Right ventricle myocardium superior (tissue), 1 donor: Measurements from ENCODE around the gene FTO. TPM values are rescaled to one million over a fixed set of nuclear protein-coding genes. Genes with fewer than 3 reads are reported as not detected.

Experiments used
- ATAC-seq: fragments of 200-7000 bp; cut with Tn5 transposase; one replicate; pipeline ENCODE4 v1.9.1; 2020; ENCODE audit warnings: mild to moderate bottlenecking; ENCODE audit not compliant: poor library complexity
- DNase-seq: peaks from one replicate; pipeline ENCODE4 v3.0.0-alpha.2; 2020
- intact Hi-C: fragments of 100-400 bp; cut with DNase I; formaldehyde crosslinking; loops from one replicate; pipeline ENCODE4 v1.11.2; 2022
- total RNA-seq: library from RNA; stranded (reverse); fragmentation: NEBNext Ultra II Directional; extraction: Animal tissue kit (Norgen Biotek cat#: 25700); gene quantifications from one replicate; pipeline ENCODE4 v1.2.1, GENCODE V29; 2021
- donor health status: DM: no; HTN: yes; CAD: no; lungs with severe emphysema.

Gene FTO
- total RNA-seq, 1 donor from 2014 or later = 75.3 TPM

DNA sequence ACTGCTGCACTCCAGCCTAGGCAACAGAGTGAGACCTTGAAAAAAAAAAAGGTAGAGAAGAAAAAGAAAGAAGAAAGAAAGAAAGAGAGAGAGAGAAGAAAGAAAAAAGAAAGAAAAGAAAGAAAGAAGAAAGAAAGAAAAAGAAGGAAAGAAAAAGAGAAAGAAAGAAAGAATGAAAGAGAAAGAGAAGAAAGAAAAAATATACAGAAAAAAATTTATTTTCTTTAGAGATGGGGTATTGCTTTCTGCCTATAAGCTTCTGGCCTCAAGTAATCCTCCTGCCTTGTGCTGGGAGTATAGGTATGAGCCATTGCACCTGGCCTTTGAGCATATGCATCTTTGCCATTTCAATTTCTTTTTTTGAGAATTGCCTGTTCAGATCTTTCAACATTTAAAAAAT, 425.9 kb downstream of the FTO start:
- no peak for DNase-seq
- ATAC-seq = no peak
- intact Hi-C loops = no loop called here

DNA sequence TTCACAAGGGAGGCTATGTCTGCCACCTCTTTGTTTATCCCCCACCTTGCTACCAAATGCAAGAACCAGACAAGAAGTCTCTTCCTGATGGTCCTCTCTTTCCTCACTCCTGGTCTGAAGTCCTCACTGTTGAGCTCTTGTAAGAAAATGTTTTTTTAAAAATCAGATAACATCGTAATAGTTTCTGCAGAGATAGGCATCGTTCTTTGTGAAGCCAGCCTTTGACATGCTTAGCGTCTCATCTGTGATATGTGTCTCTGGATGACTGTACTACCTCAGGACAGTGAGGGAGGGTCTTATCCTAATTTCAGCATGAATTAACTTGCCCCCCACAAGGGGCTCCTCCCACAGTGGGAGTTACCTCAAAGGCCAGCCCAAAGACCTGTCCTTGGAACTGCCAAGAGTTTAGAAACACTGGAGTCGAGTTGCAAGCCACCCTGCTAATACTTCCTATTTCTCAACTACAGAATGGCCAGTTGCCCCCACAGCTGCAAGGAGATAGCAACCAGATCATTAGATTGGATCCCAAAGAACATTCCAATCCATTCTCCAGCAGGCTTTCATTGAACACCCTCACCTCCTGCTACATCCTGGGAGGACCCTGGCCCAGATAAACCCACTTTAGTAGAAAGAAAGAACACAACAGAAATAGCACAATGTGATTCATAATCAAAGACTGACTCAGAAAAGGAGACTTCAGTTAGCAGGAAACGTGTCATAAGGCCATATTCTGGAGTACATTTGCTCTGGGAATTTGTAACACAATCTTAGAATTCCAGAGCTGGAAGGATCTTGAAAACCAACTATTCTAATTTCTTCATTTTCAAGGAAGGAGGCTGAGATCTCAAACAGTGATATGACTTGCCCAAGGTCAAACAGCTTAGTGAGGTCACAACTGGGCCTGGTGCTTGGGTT, 431.7 kb downstream of the FTO start:
- ATAC-seq (no peak), DNase-seq (no peak)
- intact Hi-C loops = no loop called here

DNA sequence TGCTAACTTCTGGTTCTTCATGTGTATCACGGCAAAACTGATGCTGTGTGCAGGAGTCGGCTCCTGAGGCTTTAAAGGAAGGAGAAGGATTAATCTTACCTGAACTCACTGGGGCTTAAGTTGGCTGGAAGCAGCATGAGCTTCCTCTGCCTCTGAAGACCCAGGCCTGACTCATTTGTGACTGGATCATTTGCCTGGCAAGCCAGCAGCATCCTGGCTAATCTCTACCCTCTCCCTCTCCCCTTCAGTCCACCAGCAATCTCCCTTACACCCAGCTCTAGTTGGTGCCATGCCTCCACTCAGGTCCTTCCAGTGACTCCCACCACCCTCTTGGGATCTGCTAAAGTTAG, 432.3 kb downstream of the FTO start:
- intact Hi-C loops = no loop called here
- no peak for ATAC-seq
- no peak for DNase-seq

DNA sequence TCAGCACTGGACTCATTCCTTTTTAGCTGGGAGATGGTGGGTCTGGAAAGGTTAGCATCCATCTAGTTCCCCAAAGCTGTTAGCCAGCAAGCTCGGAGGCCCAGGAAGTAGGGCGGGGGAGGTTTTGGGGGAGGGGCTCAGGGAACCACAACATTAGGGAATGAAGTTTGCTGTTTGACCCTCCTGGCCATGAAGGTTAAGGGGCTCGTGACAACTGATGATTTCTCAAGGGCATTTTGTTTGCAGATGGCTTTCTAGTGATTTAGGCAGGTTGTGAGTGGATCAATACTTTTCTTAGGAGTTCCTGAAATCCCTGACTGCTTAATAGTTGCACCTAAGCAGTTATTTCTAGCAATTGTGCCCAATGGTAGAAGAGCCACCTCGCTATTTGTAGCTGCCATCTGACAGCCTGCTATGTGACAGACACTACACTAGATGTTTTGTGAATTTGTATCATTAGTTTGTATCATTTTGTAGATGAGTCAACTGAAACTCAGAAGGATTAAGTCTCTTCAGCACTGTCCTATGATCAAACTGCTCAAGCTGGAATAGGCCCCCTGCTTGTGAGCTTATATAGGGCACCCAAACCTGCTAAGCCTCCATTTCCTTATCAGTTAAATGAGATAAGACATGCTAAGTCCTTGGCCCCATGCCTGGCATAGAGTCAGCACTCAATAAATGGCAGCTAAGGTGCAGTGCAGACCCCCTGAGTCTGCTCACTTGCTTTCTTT, 436.3 kb downstream of the FTO start:
- ATAC-seq = no peak
- intact Hi-C loops = no loop called here
- DNase-seq = no peak

DNA sequence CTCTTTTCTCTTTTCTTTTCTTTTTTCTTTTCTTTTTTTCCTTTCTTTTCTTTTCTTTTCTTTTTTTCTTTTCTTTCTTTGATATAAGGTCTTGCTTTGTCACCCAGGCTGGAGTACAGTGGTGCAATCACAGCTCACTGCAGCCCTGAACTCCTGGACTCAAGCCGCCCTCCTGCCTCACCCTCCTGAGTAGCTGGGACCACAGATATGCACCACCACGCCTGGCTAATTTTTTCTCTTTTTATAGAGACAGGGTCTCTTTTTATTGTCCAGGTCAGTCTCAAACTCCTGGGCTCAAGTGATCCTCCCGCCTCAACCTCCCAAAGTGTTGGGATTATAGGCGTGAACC, 436.8 kb downstream of the FTO start:
- intact Hi-C loops = no loop called here
- no peak for ATAC-seq
- DNase-seq = no peak

DNA sequence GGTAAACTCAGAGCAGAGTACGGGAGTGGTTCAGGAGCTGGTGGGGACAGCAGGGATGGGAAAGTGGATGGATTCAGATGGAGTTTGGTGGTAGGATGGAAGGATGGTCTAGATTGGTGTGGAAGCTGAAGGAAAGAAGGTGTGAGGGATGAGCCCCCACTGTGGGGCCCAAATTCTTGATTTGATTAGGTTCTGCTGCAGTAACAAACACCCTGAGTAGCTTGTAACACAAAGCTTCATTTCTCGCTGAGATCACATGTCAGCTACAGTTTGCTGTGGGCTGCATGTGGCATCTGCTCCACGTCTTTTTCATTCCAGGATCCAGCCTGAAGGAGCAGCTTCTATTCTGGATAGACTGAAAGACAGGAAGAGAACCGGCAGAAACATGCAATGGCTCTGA, 438.8 kb downstream of the FTO start:
- intact Hi-C loops = no loop called here
- ATAC-seq = no peak
- DNase-seq = no peak

DNA sequence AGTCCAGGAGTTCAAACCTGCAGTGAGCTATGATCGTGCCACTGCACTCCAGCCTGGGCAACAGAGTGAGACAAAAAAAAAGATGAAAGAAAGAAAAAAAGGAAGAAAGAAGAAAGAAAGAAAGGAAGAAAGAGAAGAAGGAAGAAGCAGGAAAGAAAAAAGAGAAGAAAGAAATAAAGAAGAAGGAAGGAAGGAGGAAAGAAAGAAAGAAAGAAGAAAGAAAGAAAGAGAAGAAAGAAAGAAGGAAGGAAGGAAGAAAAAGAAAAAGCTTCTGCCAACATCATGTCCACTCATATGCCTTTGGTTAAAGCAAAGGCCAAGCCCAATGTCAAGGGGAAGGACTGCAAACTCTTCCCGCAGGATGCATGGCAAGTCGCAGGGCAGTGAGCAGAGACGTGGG, 439.5 kb downstream of the FTO start:
- ATAC-seq (no peak), DNase-seq (no peak)
- intact Hi-C loops = no loop called here

DNA sequence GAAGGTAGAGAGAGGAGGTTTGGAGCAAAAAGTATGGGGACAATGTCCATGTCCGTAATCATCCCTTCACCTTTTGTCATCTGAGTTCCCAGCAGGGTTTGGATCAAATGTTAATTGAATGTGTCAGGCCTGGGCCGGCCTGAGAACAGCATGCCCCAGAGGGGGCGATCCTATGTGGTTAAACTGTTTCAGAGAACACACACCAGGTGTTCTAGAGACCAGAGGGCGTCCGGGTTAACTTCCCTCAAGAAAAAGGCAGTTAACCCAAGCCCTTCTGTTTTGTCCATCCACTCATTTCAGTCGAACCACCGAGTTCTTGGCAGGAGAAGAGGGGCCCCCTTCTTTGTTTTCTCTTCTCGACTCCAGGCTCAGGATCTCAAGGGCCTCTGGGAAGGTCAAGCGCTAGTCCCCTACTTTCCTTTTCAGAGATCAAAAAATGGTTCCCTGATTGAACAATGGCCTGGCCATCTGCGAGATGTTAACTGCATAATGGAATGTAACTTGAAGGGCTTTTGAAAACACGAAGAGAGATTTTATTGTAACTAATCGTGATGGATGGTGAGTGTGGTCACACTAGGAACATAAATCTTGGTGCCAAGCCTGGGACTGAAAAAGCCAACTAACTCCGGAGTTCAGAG, 440.1 kb downstream of the FTO start:
- DNase-seq = no peak
- ATAC-seq = no peak
- intact Hi-C loops = no loop called here

DNA sequence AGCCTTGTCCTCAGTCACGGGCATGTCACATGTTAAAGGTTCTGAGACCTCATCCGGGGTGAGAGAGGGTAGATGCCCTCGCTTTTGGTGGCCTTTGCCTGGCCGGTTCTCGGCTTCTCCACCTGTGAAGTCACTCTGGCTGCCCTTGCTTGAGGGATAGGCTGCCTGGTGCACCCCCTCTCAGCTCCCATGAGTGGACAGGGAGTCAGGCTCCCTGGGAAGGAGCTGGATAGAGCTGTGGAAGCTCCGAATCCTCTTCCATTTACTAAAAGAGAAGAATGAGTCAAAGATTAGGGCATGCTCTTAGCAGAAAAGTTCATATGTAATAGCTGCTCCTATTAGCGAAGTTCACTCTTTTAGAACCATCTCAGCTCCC, 440.6 kb downstream of the FTO start:
- intact Hi-C loops = no loop called here
- ATAC-seq (no peak), DNase-seq (no peak)

DNA sequence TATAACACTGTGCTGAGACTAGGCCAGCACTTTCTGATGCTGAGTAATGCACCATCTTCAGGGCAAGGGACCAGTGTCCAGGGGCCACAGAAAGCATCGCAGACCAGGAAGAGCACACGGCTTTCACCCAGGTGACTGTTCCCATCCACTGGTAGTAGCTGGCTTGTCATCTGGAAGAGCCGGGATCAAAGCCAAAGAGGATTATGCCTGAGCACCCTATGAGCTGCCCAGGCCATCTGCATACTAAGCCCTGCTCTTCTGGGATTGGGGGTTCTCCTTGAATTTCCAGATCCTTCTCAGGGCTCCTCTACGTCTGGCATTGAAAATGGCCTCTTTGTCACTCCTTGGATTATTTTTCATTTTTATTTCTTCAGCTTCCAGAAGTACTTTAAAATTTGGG, 441.9 kb downstream of the FTO start:
- no peak for DNase-seq
- intact Hi-C loops = no loop called here
- ATAC-seq = no peak

DNA sequence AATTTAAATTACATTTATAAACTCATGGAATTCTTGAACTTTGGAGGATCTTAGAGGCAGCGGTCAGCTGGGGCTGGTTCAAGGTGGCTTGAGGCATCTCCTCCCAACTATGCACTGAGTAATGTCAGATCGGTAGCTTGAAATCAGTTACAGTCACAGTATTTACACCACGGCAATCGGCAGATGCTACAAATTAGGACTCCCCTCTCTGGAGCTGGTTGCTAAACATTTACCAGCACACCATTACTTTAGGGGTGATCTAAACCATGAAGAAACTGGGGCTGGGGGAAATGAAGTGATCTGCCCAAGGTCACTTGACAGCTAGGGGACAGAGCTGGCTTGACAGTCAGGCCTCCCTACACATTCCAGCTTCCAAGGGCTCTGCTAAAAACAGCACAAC, 445.0 kb downstream of the FTO start:
- DNase-seq (no peak), ATAC-seq (no peak)
- intact Hi-C loops = no loop called here

DNA sequence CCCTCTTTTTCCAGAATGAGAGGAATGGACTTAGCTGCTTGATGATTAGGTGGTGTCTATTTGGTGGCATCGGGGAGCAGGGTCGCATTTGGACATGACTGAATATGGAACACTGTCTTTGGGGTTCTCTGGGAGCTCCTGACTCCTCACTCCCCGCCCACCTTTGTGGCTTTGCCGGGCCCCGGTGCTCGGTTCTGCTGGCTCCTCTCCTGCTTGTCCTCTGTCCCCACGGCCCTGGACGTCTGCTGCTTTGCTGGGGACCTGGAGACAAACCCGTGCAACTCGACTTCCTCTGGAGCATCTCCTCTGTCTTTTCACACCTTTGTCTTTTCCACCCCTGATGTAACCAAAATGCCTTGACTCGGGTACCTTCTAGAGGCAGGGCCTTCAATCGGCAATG, 446.9 kb downstream of the FTO start:
- DNase-seq (no peak), ATAC-seq (no peak)
- intact Hi-C loops = no loop called here

DNA sequence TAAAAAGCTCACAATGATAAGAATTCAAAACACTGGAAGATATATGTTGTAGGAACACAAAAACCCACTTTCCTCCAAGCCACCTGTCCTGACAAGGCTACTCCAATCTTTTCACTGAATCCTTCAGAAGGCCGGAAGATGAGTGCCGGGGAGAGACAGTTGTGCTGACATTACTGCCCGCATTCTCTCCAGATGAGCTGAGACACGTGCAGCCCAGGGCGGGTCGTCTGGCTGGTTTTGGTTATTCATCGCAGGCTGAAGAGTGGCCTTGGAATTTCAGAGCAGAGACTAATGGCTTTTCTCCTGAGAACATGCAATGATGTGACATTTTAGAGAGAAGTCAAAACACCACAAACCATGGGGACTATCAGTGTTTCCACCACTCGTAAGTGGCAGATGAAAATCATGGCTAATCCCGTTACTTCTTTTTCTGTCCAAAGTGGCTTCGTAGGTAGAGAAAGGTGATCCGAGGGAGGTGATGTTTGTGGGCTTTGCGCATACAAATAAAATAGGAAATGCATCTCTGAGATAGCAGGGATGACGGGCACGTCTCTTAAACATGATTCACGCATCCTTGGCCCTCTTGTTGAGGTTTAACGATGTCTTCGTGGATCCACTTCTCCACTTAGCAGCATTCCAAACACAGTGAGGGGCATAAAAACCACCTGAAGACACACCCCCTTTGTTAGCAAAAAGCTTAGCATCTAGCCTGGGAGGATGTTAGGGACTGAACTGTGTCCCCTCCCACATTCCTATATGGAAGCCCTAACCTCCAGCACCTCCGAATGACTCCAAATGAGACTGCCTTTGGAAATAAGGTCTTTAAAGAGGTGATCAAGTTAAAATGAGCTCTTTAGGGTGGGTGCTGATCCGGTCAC, 448.6 kb downstream of the FTO start:
- no peak for ATAC-seq

DNA sequence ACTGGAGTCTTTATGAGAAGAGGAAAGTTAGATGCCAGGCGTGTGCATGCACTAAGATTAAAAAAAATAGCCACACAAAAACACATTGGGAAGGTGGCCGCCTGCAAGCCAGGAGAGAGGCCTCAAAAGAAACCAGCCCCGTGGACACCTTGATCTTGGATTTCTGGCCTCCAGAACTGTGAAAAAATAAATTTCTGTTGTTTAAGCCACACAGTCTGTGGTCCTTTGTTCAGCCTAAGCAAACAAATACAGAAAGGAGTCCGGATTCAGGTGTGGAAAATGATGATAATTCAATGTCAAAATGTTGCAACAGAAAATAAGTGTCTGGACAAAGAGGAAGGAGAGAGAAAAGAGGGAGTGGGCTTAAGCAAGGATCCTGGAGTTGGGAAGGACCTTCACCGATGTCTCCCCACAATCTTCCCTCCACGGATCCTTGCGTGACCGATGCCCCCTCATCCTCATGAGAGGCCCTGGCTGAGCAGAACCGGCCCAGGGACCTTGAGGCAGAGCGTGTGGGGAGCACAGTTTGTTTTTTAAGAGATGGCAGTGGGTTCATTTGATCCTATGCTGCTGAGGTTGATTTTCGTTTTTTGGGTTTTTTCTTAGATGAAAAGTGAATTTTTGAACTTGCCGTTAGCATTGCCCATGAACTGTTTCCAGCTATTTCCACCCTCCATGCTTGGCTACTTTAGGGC, 449.4 kb downstream of the FTO start:
- ATAC-seq (no peak), DNase-seq (no peak)
- intact Hi-C loops = no loop called here

More for the DNA sequence above, 448.6 kb downstream of the FTO start:
- intact Hi-C loops = no loop called here
- no peak for DNase-seq

DNA sequence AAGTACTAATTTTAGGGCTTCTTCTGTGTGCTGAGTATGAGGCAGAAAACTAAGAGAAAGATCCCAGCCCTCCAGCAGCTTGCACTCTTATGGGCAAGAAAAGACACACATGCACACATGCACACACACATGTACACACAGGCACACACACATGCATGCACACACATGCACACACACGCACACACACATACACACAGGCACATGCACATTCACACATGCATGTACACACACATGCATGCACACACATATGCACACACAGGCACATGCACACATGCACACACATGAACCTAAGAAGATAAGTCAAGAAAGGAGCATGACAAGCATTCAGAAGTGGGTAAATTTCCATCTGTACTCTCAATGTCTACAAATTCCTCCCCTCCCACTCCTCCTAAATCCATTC, 452.4 kb downstream of the FTO start:
- DNase-seq = no peak
- intact Hi-C loops = no loop called here
- no peak for ATAC-seq

DNA sequence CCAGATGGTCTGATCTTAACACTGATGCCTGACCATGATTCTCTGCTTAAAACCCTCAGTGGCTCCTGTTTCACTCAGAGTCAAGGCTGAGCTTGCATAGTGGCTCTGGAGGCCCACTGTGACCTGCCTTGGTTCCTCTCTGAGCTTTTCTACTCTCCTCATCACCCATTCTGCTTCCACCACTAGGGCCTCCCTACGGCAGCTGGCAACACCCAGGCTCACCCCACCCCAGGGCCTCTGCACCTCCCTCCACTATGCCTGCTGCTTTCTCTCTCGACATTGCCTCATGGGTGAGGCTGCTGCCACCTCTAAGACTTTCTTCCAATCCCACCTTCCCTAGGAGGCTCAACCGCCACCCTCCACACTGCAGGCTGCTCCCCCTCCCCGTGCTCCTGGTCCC, 455.0 kb downstream of the FTO start:
- no peak for DNase-seq
- intact Hi-C loops = no loop called here
- ATAC-seq = no peak

DNA sequence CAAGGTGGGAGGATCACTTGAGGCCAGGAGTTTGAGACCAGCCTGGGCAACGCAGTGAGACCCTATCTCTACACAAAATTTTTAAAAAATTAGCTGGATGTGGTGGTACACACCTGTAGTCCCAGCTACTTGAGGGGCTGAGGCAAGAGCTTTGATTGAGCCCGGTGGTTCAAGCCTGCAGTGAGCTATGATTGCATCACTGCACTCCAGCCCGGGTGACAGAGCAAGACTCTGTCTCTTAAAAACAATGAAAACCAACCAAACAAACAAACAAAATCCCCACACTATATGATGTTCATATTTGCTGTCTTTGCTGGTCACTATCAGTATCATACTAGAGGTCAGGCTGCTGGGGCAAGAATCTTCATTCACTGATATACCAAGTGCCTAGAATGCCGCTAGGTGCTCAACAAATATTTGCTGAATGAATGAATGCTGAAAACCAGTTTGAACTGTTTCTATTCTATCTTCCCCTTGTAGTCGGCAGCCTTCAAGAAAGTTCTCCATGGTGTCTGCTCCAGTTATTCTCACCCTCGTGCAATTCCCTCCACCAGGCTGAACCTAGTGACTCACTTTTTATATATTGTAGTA, 455.6 kb downstream of the FTO start:
- no peak for ATAC-seq
- intact Hi-C loops = no loop called here
- no peak for DNase-seq

DNA sequence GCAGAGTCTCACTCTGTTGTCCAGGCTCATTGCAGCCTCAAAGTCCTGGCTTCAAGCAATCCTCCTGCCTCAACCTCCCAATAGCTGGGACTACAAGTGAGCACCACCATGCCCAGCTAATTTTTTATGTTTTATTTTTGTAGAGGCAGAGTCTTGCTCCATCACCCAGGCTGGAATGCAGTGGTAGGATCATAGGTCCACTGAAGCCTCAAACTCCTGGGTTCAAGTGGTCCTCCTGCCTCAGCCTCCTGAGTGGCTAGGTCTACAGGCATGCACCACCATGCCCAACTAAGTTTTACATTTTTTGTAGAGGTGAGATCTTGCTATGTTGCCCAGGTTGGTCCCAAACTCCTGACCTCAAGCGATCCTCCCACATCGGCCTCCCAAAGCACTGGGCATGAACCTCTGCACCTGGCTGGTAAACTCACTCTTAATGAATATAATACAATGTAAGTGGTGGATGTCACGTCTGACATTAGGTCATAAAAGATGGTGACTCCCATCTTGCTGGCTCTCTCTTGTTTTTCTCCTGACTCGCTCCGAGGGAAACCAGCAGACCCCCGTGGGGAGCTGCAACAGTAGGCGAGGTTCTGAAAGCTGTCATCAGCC, 456.4 kb downstream of the FTO start:
- intact Hi-C loops = no loop called here
- DNase-seq = no peak
- no peak for ATAC-seq
